ENCODE data around the gene STK38L. TPM values are rescaled to one million over a fixed set of nuclear protein-coding genes. Genes with fewer than 3 reads are reported as not detected.

STK38L gene
- polyA plus RNA-seq, 1 experiment, result 4.8 TPM

DNA sequence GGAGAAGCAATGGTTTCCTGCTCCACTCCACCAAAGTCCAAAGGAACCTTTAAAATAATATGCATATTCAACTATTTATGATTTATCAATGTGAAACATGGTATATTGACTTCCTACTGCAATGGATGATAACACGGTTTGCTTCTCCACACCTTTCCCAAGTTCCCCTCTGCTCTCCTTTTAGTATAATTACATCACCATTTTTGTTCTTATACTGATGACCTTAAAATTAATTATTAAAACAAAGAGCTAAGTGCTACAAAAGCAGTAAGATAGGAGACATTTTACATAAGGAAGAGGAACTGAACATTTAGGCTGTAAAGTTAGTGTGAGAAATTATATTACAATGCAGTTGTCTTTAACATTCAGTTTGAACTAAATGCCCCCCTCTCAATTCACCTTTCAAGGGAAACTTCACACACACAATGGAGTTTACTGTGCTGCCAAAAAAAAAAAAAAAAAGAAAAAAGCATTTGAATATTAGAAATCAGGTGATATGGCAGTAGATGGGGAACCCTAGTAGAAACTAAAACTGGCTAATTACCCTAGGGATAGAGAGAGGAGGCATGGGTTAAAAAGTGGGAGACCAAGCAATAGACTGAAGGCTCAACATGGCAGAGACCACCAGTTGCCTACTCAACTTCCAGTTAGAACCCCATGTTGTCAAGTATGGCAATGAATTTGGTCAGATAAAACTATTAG, 37.1 kb upstream of the STK38L start:
- no peak for DNase-seq (ENCODE audit: low read depth)
- POLR2A ChIA-PET, result no interaction called here
- CTCF ChIA-PET, result no interaction called here
- no peak overlapping the region for H3K4me3 ChIP-seq (ENCODE audit: low read depth, low read length)
- no peaks in the 10 kb centered on the region for H3K36me3 ChIP-seq (ENCODE audit: control insufficient read depth, insufficient read depth, low read length)
- H3K27me3 ChIP-seq (ENCODE audit: control insufficient read depth, insufficient read depth, low read length), result no peaks in the 10 kb centered on the region
- no peak for TF ChIP-seq CTCF (IDR thresholded peaks at IDR 0.05; ENCODE audit: insufficient read depth, low read depth, low read length)

DNA sequence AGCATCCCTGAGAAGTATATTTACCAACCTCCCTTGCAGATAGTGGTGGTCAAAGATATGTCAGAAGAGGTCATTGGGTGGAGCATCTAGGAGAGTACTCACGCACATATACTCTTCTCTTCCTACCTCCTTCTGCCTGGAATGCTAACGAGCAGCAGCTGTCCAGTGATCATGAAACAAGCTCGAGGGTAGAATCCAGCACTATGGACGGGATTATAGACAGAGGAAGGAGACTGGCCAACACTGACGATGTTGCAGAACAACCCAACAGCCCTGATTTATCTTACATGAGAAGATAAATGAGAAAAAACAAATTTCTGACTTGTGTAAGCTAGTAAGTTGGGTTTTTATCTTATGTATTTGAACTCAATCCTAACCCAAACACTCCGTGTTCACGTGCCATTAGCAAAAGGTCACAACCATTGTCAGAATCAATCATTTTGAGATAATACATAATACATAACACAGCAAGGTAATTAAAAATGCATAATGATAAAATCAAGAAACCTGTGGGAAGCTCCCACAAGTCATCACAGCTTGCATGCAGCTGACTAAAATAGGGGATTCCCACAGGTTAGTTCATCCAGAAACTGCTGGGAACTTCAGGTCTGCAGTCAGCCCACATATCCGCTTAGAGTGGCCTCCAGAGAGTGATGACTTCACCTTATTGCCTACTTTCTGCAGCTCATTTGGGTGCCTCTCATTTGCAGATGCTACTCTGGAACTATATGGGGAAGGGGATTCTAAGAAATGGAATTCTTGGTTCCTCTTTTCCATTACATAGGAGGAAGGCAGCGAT, 36.3 kb upstream of the STK38L start:
- no peak for TF ChIP-seq CTCF (IDR thresholded peaks at IDR 0.05; ENCODE audit: insufficient read depth, low read depth, low read length)
- ChIA-PET CTCF (interaction anchor here (1.0 kb wide), 1 partner anchor 70 kb away, joined by 4 read pairs; no protein-coding TSS in a partner anchor), POLR2A (no interaction called here)
- Histone ChIP-seq H3K4me3 (ENCODE audit: low read depth, low read length) (no peak overlapping the region), H3K27me3 (ENCODE audit: control insufficient read depth, insufficient read depth, low read length) (no peaks in the 10 kb centered on the region), H3K36me3 (ENCODE audit: control insufficient read depth, insufficient read depth, low read length) (no peaks in the 10 kb centered on the region)
- DNase-seq (ENCODE audit: low read depth), result no peak

GRCh38 chr12:27208414-27208750, 35.7 kb upstream of the STK38L start:
- H3K27me3 ChIP-seq (ENCODE audit: control insufficient read depth, insufficient read depth, low read length), result no peaks in the 10 kb centered on the region
- ChIA-PET POLR2A (no interaction called here), CTCF (interaction anchor here (1.0 kb wide), 1 partner anchor 70 kb away, joined by 4 read pairs; no protein-coding TSS in a partner anchor)
- no peaks in the 10 kb centered on the region for H3K36me3 ChIP-seq (ENCODE audit: control insufficient read depth, insufficient read depth, low read length)
- no peak for DNase-seq (ENCODE audit: low read depth)
- no peak overlapping the region for H3K4me3 ChIP-seq (ENCODE audit: low read depth, low read length)
- no peak for TF ChIP-seq CTCF (IDR thresholded peaks at IDR 0.05; ENCODE audit: insufficient read depth, low read depth, low read length)

- POLR2A ChIA-PET, result interaction anchor here (0.7 kb wide), 1 partner anchor 9 kb away, joined by 6 read pairs; no protein-coding TSS in a partner anchor
- no peak for TF ChIP-seq CTCF (IDR thresholded peaks at IDR 0.05; ENCODE audit: insufficient read depth, low read depth, low read length)
Observed at GRCh38 chr12:27209257-27209910, 34.7 kb upstream of the STK38L start.

DNA sequence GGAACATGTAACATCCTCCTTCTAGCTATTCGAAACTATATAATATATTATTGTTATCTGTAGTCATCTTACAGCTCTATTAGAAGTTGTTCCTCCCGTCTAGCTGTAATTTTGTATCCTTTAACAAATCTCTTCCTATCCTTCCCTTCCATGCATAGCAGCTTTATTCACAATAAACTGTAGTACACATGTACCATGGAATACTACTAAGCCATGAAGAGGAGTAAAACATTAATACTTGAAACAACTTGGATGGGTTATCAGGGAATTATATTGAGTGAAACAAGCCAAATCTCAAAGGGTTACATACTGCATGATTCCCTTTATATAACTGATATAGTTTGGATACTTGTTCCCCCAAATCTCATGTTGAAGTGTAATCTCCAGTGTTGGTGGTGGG, 33.9 kb upstream of the STK38L start:
- DNase-seq (ENCODE audit: low read depth), result no peak
- POLR2A ChIA-PET, result no interaction called here
- H3K36me3 ChIP-seq (ENCODE audit: control insufficient read depth, insufficient read depth, low read length), result no peaks in the 10 kb centered on the region
- H3K27me3 ChIP-seq (ENCODE audit: control insufficient read depth, insufficient read depth, low read length), result no peaks in the 10 kb centered on the region
- no peak overlapping the region for H3K4me3 ChIP-seq (ENCODE audit: low read depth, low read length)
- CTCF ChIA-PET, result interaction anchor here (0.6 kb wide), 1 partner anchor 11 kb away, joined by 3 read pairs; no protein-coding TSS in a partner anchor
- no peak for TF ChIP-seq CTCF (IDR thresholded peaks at IDR 0.05; ENCODE audit: insufficient read depth, low read depth, low read length)

More at GRCh38 chr12:27209257-27209910, 34.7 kb upstream of the STK38L start:
- CTCF ChIA-PET, result interaction anchor here (0.6 kb wide), 1 partner anchor 12 kb away, joined by 3 read pairs; no protein-coding TSS in a partner anchor
- H3K36me3 ChIP-seq (ENCODE audit: control insufficient read depth, insufficient read depth, low read length), result no peaks in the 10 kb centered on the region
- no peak overlapping the region for H3K4me3 ChIP-seq (ENCODE audit: low read depth, low read length)
- no peak for DNase-seq (ENCODE audit: low read depth)
- no peaks in the 10 kb centered on the region for H3K27me3 ChIP-seq (ENCODE audit: control insufficient read depth, insufficient read depth, low read length)

Data from BJ (cell line).